SK-N-SH (cell line): ENCODE results near the gene NPHP1. TPM values are rescaled to one million over a fixed set of nuclear protein-coding genes. Genes with fewer than 3 reads are reported as not detected.

Source experiments
- CTCF ChIA-PET: fragments of 300-600, 350-600 bp; formaldehyde crosslinking; extraction: SDS; loops from one replicate; lab custom pipeline; 2021; lab: Yijun Ruan, JAX
- POLR2A ChIA-PET: fragments of 350-600 bp; sonication (Branson Sonifier 250); formaldehyde crosslinking; extraction: SDS; loops from one replicate; lab custom pipeline; 2020; ENCODE audit warnings: antibody characterized with exemption, inconsistent platforms; lab: Yijun Ruan, JAX
- DNase-seq: peaks from one replicate; pipeline ENCODE4 v3.0.0; 2012
- H2AFZ ChIP-seq: fragments of 200-600 bp; sonication (generic); 2 replicates; pipeline ENCODE4 v1.8.1; 2016; ENCODE audit warnings: antibody characterized with exemption, mild to moderate bottlenecking, low read depth
- H3F3A ChIP-seq: fragments of 200-600 bp; sonication (generic); replicated peaks from 2 replicates; pipeline ENCODE3; 2016; ENCODE audit warnings: antibody characterized with exemption, mild to moderate bottlenecking; ENCODE audit not compliant: insufficient read depth
- H3K27ac ChIP-seq, 2 experiments: fragments of 200-500 bp in 1 of 2; fragments of 200-600 bp in 1 of 2; sonication (Bioruptor generic) in 1 of 2; sonication (generic), shearing (Covaris generic) in 1 of 2; 2 replicates each; pipeline versions ENCODE4 v1.5.1 to v1.6.1; 2014 to 2016; ENCODE audit warnings: low read depth in 2 of 2, inconsistent platforms in 1 of 2, low read length in 1 of 2, mild to moderate bottlenecking in 1 of 2, mixed read lengths in 1 of 2
- H3K27me3 ChIP-seq: fragments of 200-600 bp; sonication (generic), shearing (Covaris generic); 2 replicates; pipeline ENCODE4 v1.6.1; 2016; ENCODE audit warnings: mixed run types; ENCODE audit not compliant: insufficient read depth
- H3K36me3 ChIP-seq, 2 experiments: fragments of 200-500 bp in 1 of 2; fragments of 200-600 bp in 1 of 2; sonication (Bioruptor generic) in 1 of 2; sonication (generic) in 1 of 2; replicated peaks in 1 of 2; 2 replicates each; pipeline versions ENCODE3 to v1.5.1; 2014 to 2016; ENCODE audit warnings: low read length in 1 of 2, mild to moderate bottlenecking in 1 of 2; ENCODE audit not compliant: insufficient read depth in 2 of 2, control insufficient read depth in 1 of 2
- H3K4me1 ChIP-seq, 2 experiments: fragments of 200-500 bp in 1 of 2; fragments of 200-600 bp in 1 of 2; sonication (Bioruptor generic) in 1 of 2; sonication (generic), shearing (Covaris generic) in 1 of 2; 2 replicates each; pipeline versions ENCODE4 v1.5.1 to v1.6.1; 2014 to 2016; ENCODE audit warnings: low read depth in 1 of 2, low read length in 1 of 2, mixed run types in 1 of 2; ENCODE audit not compliant: insufficient read depth in 2 of 2, control insufficient read depth in 1 of 2
- H3K4me2 ChIP-seq: fragments of 200-600 bp; sonication (generic), shearing (Covaris generic); 2 replicates; pipeline ENCODE4 v1.6.1; 2017; ENCODE audit warnings: mixed run types
- H3K4me3 ChIP-seq, 2 experiments: fragments of 200-500 bp in 1 of 2; fragments of 200-600 bp in 1 of 2; sonication (Bioruptor generic) in 1 of 2; sonication (generic), shearing (Covaris generic) in 1 of 2; 2 replicates each; pipeline versions ENCODE4 v1.5.1 to v1.8.1; 2014 to 2016; ENCODE audit warnings: low read depth in 2 of 2, inconsistent platforms in 1 of 2, low read length in 1 of 2, mild to moderate bottlenecking in 1 of 2, mixed read lengths in 1 of 2, moderate library complexity in 1 of 2
- H3K79me2 ChIP-seq: fragments of 200-600 bp; sonication (generic); 2 replicates; pipeline ENCODE4 v1.8.1; 2017; ENCODE audit warnings: mild to moderate bottlenecking; ENCODE audit not compliant: insufficient read depth
- H3K9ac ChIP-seq: fragments of 200-600 bp; sonication (generic); 2 replicates; pipeline ENCODE4 v1.6.1; 2017; ENCODE audit warnings: mixed run types
- H3K9me2 ChIP-seq: fragments of 200-600 bp; sonication (generic); 2 replicates; pipeline ENCODE4 v1.6.1; 2017; ENCODE audit warnings: mixed run types
- H3K9me3 ChIP-seq: fragments of 200-600 bp; sonication (generic); 2 replicates; pipeline ENCODE4 v1.6.1; 2017; ENCODE audit warnings: mixed run types, mild to moderate bottlenecking, moderate library complexity
- H4K20me1 ChIP-seq: fragments of 200-600 bp; sonication (generic); 2 replicates; pipeline ENCODE4 v1.6.1; 2017; ENCODE audit warnings: mild to moderate bottlenecking, mixed run types; ENCODE audit not compliant: insufficient read depth
- ELF1 ChIP-seq: IDR thresholded peaks from 2 replicates; pipeline ENCODE4 v1.4.0; 2012
- EP300 ChIP-seq, 2 experiments: IDR thresholded peaks; 2 replicates each; pipeline versions ENCODE4 v1.4.0 to v1.6.1; 2012; ENCODE audit warnings: borderline replicate concordance in 1 of 2, low read depth in 1 of 2, low read length in 1 of 2
- EZH2phosphoT487 ChIP-seq: fragments of 200-600 bp; sonication (generic); IDR thresholded peaks from 2 replicates; pipeline ENCODE4 v1.6.1; 2017; ENCODE audit warnings: low read depth, mixed run types, mild to moderate bottlenecking, antibody characterized with exemption, moderate library complexity, borderline replicate concordance
- FOXJ3 ChIP-seq: sonication (generic); formaldehyde crosslinking; IDR thresholded peaks from 2 replicates; pipeline ENCODE4 v1.5.1; 2020; ENCODE audit warnings: mild to moderate bottlenecking, missing genetic modification reagents
- GATA2 ChIP-seq: sonication (generic); formaldehyde crosslinking; IDR thresholded peaks from 2 replicates; pipeline ENCODE4 v1.5.0; 2020; ENCODE audit warnings: mild to moderate bottlenecking, missing genetic modification reagents
- IRF3 ChIP-seq: fragments of 150-350 bp; IDR thresholded peaks from 2 replicates; pipeline ENCODE4 v1.6.1; 2016; ENCODE audit warnings: mild to moderate bottlenecking, low read depth, low read length
- JUND ChIP-seq: IDR thresholded peaks from 2 replicates; pipeline ENCODE4 v1.4.0; 2012
- NRF1 ChIP-seq: IDR thresholded peaks from 2 replicates; pipeline ENCODE4 v1.6.1; 2012; ENCODE audit warnings: low read depth, mild to moderate bottlenecking, low read length
- PBX3 ChIP-seq: IDR thresholded peaks from 2 replicates; pipeline ENCODE4; 2012
- POLR2AphosphoS5 ChIP-seq: IDR thresholded peaks from 2 replicates; pipeline ENCODE4 v1.6.1; 2012; ENCODE audit warnings: low read depth, low read length
- RAD21 ChIP-seq: IDR thresholded peaks from 2 replicates; pipeline ENCODE4 v1.6.1; 2012; ENCODE audit warnings: mild to moderate bottlenecking, low read length
- RCOR1 ChIP-seq: fragments of 150-350 bp; IDR thresholded peaks from 2 replicates; pipeline ENCODE4 v1.6.1; 2017; ENCODE audit warnings: antibody characterized with exemption, low read length
- RFX5 ChIP-seq: IDR thresholded peaks from 2 replicates; pipeline ENCODE4 v1.6.1; 2012; ENCODE audit warnings: mild to moderate bottlenecking, improper control_type of control experiment, low read length
- RXRA ChIP-seq: IDR thresholded peaks from 2 replicates; pipeline ENCODE4 v1.4.0; 2012; ENCODE audit warnings: low read depth, mild to moderate bottlenecking, borderline replicate concordance
- SIN3A ChIP-seq: IDR thresholded peaks from 2 replicates; pipeline ENCODE4 v1.6.1; 2012; ENCODE audit warnings: low read depth, mild to moderate bottlenecking, low read length, moderate library complexity, borderline replicate concordance
- SMC3 ChIP-seq: IDR thresholded peaks from 2 replicates; pipeline ENCODE4 v1.6.1; 2012; ENCODE audit warnings: low read depth, low read length, improper control_type of control experiment
- TAF1 ChIP-seq: IDR thresholded peaks from 2 replicates; pipeline ENCODE4 v1.6.1; 2012; ENCODE audit warnings: low read depth, mild to moderate bottlenecking, low read length, moderate library complexity, borderline replicate concordance
- TCF12 ChIP-seq: IDR thresholded peaks from 2 replicates; pipeline ENCODE4 v1.4.0; 2012
- TEAD4 ChIP-seq: IDR thresholded peaks from 2 replicates; pipeline ENCODE4 v1.4.0; 2012; ENCODE audit warnings: mild to moderate bottlenecking, borderline replicate concordance; ENCODE audit not compliant: insufficient read depth
- USF1 ChIP-seq: IDR thresholded peaks from 2 replicates; pipeline ENCODE4 v1.4.0; 2012; ENCODE audit warnings: low read depth, borderline replicate concordance
- USF2 ChIP-seq: fragments of 150-350 bp; IDR thresholded peaks from 2 replicates; pipeline ENCODE4 v1.6.1; 2017; ENCODE audit warnings: antibody characterized with exemption, low read length, low read depth, borderline replicate concordance
- WGBS: methylation state at CpG from one replicate; pipeline ENCODE4 v1.1.6; 2017; ENCODE audit warnings: low lambda C conversion rate; 5-methylcytosine and 5-hydroxymethylcytosine counted together
- polyA plus RNA-seq, 3 experiments: library from polyadenylated mRNA; depleted of rRNA; stranded (reverse); fragments of >200 nt; gene quantifications; 2 replicates each; pipeline ENCODE4 v1.2.3, GENCODE V29; 2012

NPHP1 gene
- polyA plus RNA-seq, 1 of the 3 experiments (the other 2 are of a cell fraction): 5.0 TPM

GRCh38 chr2:110099471-110100225 lies 105.2 kb downstream of the NPHP1 start:
- Histone ChIP-seq H3F3A (peaks cover 30% of the 10 kb centered on the region), H3K79me2 (no peaks in the 10 kb centered on the region), H3K27me3 (no peaks in the 10 kb centered on the region), H4K20me1 (no peaks in the 10 kb centered on the region), H3K9me2 (no peaks in the 10 kb centered on the region), H3K36me3 (no peaks in the 10 kb centered on the region), H3K4me3 (no peak overlapping the region), H3K4me1 (peaks cover 17 to 31% of the 10 kb centered on the region in 2 experiments; a peak in 3 of 4 replicates), H3K9ac (no peak overlapping the region), H2AFZ (no peak overlapping the region), H3K27ac (peak overlapping the region in 1 of 2 experiments; percentile 100; a peak in 2 of 4 replicates), H3K4me2 (no peak overlapping the region), H3K9me3 (no peaks in the 10 kb centered on the region)
- WGBS: 83% methylated on average over 5 of the region's 10 CpGs
- DNase-seq: no peak
- ChIA-PET CTCF (interaction anchor here (1.6 kb wide), 1 partner anchor 58 kb away, joined by 6 read pairs; no protein-coding TSS in a partner anchor), POLR2A (no interaction called here)
- TF ChIP-seq USF1 (no peak), EZH2phosphoT487 (no peak)

GRCh38 chr2:110099038-110099425 lies 105.8 kb downstream of the NPHP1 start:
- 100% methylated on average over 6 of the region's 6 CpGs for WGBS
- Histone ChIP-seq H2AFZ (no peak overlapping the region), H3K27ac (peak overlapping the region in 1 of 2 experiments; percentile 100; a peak in 1 of 4 replicates), H3K9ac (no peak overlapping the region), H3K36me3 (no peaks in the 10 kb centered on the region), H3K4me3 (no peak overlapping the region), H3K4me1 (peaks cover 17 to 29% of the 10 kb centered on the region in 2 experiments; a peak in 3 of 4 replicates), H3F3A (peaks cover 25% of the 10 kb centered on the region), H3K79me2 (no peaks in the 10 kb centered on the region), H4K20me1 (no peaks in the 10 kb centered on the region), H3K9me3 (no peaks in the 10 kb centered on the region), H3K9me2 (no peaks in the 10 kb centered on the region), H3K4me2 (no peak overlapping the region), H3K27me3 (no peaks in the 10 kb centered on the region)
- DNase-seq: no peak
- TF ChIP-seq TEAD4 (no peak), SIN3A (no peak), USF1 (no peak), POLR2AphosphoS5 (no peak), RAD21 (no peak), TAF1 (no peak), ELF1 (no peak), PBX3 (no peak), EP300 (IDR thresholded peaks at IDR 0.05; ENCODE audit: borderline replicate concordance in 1 of 2, low read depth in 1 of 2, low read length in 1 of 2) (no peak), USF2 (no peak), FOXJ3 (no peak), NRF1 (no peak), GATA2 (CRISPR knock-in tag) (no peak), RFX5 (no peak), RCOR1 (no peak), RXRA (no peak), IRF3 (no peak), TCF12 (no peak), SMC3 (no peak), JUND (no peak)
- ChIA-PET POLR2A (no interaction called here), CTCF (interaction anchor here (1.6 kb wide), 1 partner anchor 58 kb away, joined by 6 read pairs; no protein-coding TSS in a partner anchor)
